Spleen (tissue), 7 donors: ENCODE measurements around the gene GNPAT.

Experiments
- POLR2A ChIP-seq, 3 donors: fragments of 450-650 bp; IDR thresholded peaks; one replicate each; pipeline ENCODE4 v1.5.1; 2017; ENCODE audit warnings: antibody characterized with exemption in 3 of 3, mild to moderate bottlenecking in 1 of 3
- POLR2AphosphoS5 ChIP-seq, 3 donors: sonication (generic); formaldehyde crosslinking; IDR thresholded peaks; one replicate each; pipeline ENCODE4 v1.5.1; 2017; ENCODE audit warnings: antibody characterized with exemption in 3 of 3
- TF ChIP-seq, protein P1 (sequence below), 11 experiments: fragments of 200-600 bp in 7 of 11; fragments of 450-650 bp in 4 of 11; sonication (generic) in 4 of 11; IDR thresholded peaks in 8 of 11; conservative IDR thresholded peaks in 3 of 11; 1 replicate in 7 of 11; 2 replicates in 4 of 11; pipeline versions ENCODE4 v1.4.0 to v1.8.0; 2016 to 2021; ENCODE audit warnings: antibody characterized with exemption in 11 of 11, inconsistent platforms in 4 of 11, mild to moderate bottlenecking in 1 of 11
- donor health status: DM: no; HTN: no; CAD: no; lungs with moderate emphysema.
- donor health status: DM: no; HTN: no; CAD: no.
- donor health status: DM: no; HTN: no; CAD: no.

DNA sequence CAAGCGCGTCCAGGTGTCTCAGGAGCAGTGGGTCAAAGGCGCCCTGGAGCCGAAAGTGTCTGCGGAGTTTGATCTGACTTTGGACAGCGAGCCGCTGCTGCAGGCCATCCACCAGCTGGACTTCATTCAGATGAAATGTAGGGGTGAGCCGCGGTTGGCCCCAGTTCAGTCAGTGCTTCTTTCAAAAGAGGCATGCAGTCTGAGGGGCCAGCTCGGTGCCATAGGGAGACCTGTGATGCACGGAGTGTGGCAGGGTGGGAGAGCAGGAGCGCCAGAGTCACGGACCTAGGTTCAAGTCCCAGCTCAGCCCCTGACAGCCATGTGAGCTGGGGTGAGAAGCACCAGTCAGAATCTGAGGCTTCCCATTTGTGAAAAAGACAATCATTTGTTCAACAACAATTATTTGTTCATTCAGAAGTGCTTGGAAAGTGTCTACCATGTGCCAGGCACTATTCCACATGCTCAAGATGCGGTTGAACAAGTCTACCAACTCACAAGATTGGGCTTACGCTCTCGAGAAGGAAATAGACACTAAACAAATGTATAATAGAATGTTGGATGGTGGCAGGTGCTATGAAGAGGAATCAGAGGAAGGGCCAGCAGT is 39.5 kb upstream of the GNPAT start:
- no peak for TF ChIP-seq POLR2A (IDR thresholded peaks at IDR 0.05)
- TF ChIP-seq, protein P1, sequence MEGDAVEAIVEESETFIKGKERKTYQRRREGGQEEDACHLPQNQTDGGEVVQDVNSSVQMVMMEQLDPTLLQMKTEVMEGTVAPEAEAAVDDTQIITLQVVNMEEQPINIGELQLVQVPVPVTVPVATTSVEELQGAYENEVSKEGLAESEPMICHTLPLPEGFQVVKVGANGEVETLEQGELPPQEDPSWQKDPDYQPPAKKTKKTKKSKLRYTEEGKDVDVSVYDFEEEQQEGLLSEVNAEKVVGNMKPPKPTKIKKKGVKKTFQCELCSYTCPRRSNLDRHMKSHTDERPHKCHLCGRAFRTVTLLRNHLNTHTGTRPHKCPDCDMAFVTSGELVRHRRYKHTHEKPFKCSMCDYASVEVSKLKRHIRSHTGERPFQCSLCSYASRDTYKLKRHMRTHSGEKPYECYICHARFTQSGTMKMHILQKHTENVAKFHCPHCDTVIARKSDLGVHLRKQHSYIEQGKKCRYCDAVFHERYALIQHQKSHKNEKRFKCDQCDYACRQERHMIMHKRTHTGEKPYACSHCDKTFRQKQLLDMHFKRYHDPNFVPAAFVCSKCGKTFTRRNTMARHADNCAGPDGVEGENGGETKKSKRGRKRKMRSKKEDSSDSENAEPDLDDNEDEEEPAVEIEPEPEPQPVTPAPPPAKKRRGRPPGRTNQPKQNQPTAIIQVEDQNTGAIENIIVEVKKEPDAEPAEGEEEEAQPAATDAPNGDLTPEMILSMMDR (IDR thresholded peaks at IDR 0.05 in 8 of 11, conservative IDR thresholded peaks at IDR 0.05 in 3 of 11) = no peak
- TF ChIP-seq POLR2AphosphoS5 (IDR thresholded peaks at IDR 0.05) = no peak
